ENCODE results near the gene RPL22L1. TPM values are rescaled to one million over a fixed set of nuclear protein-coding genes. Genes with fewer than 3 reads are reported as not detected.
"Not testable (repeated sequence)": the region's sequence is repeated elsewhere in the genome, so short reads cannot be mapped to it uniquely, and the experiment has no call there.

RPL22L1 gene
- total RNA-seq, 1 donor from 2014 or later: 36.1 TPM

DNA sequence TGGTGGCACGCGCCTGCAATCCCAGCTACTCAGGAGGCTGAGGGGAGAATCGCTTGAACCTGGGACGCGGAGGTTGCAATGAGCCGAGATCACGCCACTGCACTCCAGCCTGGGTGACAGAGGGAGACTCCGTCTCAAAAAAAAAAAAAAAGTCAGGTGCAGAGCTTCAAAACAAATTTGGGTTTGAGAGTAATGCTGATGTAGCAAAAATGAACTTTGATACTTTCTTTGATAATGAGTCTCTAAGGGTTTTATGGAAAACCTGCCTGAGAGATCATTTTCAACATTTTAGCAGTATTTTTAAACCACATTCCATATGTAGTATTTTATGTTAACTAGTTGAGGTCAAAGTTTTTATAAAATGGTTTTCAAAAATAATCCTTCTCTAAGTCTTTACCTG, 23.9 kb upstream of the RPL22L1 start:
- intact Hi-C loops (cut with DNase I): no loop called here
- no peak for DNase-seq (ENCODE audit: extremely low spot score in 2 of 2)
- Histone ChIP-seq H3K27me3 (no peaks in the 10 kb centered on the region), H3K4me3 (no peak overlapping the region), H3K36me3 (peaks cover 0 to 4% of the 10 kb centered on the region in 2 donors), H3K4me1 (no peaks in the 10 kb centered on the region), H3K27ac (no peak overlapping the region), H3K9me3 (no peaks in the 10 kb centered on the region)
- TF ChIP-seq POLR2A (IDR thresholded peaks at IDR 0.05) (no peak), POLR2AphosphoS5 (IDR thresholded peaks at IDR 0.05; ENCODE audit: insufficient read depth in 1 of 2, low read depth in 1 of 2) (no peak)
- TF ChIP-seq, protein P1, sequence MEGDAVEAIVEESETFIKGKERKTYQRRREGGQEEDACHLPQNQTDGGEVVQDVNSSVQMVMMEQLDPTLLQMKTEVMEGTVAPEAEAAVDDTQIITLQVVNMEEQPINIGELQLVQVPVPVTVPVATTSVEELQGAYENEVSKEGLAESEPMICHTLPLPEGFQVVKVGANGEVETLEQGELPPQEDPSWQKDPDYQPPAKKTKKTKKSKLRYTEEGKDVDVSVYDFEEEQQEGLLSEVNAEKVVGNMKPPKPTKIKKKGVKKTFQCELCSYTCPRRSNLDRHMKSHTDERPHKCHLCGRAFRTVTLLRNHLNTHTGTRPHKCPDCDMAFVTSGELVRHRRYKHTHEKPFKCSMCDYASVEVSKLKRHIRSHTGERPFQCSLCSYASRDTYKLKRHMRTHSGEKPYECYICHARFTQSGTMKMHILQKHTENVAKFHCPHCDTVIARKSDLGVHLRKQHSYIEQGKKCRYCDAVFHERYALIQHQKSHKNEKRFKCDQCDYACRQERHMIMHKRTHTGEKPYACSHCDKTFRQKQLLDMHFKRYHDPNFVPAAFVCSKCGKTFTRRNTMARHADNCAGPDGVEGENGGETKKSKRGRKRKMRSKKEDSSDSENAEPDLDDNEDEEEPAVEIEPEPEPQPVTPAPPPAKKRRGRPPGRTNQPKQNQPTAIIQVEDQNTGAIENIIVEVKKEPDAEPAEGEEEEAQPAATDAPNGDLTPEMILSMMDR (IDR thresholded peaks at IDR 0.05): no peak

DNA sequence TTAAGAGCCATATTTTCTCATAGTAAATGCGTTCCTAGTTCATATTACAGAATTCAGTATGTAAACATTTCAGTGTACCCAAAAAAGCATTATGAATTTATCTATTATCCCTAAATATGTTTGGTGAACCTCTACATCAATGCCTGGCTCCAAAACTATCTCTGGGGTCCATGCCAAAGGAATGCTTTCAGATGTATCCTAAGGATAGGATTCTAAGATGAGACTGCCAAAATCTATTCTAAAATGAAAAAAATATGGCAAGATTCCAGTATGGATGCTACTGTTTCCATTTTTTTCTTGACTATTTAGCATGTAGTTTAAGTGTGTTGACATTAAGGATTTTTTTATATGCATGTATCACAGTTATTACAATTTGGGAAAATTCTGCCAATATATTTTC, 19.6 kb upstream of the RPL22L1 start:
- Histone ChIP-seq H3K4me3 (no peak overlapping the region), H3K9me3 (no peaks in the 10 kb centered on the region), H3K36me3 (no peaks in the 10 kb centered on the region), H3K27me3 (no peaks in the 10 kb centered on the region), H3K27ac (no peak overlapping the region), H3K4me1 (no peaks in the 10 kb centered on the region)
- intact Hi-C loops (cut with DNase I): no loop called here
- TF ChIP-seq POLR2A (IDR thresholded peaks at IDR 0.05): no peak
- TF ChIP-seq POLR2AphosphoS5 (IDR thresholded peaks at IDR 0.05; ENCODE audit: insufficient read depth in 1 of 2, low read depth in 1 of 2): no peak
- TF ChIP-seq, protein P1 (IDR thresholded peaks at IDR 0.05): no peak
- DNase-seq (ENCODE audit: extremely low spot score in 2 of 2): no peak

DNA sequence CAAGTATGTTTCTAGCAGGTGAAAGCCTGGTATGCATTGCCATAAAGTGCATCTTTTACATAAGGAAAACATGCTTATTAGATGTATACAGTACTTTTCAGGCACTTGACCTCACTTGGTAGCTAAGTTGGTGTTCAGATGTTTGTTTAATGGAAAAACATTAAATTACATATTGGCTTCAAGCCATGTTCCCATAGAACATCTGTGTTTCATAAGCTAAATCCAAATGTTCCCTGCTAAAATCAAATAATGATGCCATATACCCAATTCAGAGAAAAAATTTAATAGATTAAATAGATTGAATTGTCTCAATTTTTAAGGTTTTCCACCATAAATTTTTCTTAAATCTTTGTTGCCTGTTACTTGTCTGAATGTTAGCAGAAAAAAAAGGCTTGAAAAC, 19.1 kb upstream of the RPL22L1 start:
- Histone ChIP-seq H3K36me3 (no peaks in the 10 kb centered on the region), H3K27me3 (no peaks in the 10 kb centered on the region), H3K4me3 (no peak overlapping the region), H3K9me3 (no peaks in the 10 kb centered on the region), H3K4me1 (no peaks in the 10 kb centered on the region), H3K27ac (no peak overlapping the region)
- TF ChIP-seq, protein P1 (IDR thresholded peaks at IDR 0.05): no peak
- TF ChIP-seq POLR2AphosphoS5 (IDR thresholded peaks at IDR 0.05; ENCODE audit: insufficient read depth in 1 of 2, low read depth in 1 of 2): no peak
- no peak for TF ChIP-seq POLR2A (IDR thresholded peaks at IDR 0.05)
- intact Hi-C loops (cut with DNase I): no loop called here
- no peak for DNase-seq (ENCODE audit: extremely low spot score in 2 of 2)

DNA sequence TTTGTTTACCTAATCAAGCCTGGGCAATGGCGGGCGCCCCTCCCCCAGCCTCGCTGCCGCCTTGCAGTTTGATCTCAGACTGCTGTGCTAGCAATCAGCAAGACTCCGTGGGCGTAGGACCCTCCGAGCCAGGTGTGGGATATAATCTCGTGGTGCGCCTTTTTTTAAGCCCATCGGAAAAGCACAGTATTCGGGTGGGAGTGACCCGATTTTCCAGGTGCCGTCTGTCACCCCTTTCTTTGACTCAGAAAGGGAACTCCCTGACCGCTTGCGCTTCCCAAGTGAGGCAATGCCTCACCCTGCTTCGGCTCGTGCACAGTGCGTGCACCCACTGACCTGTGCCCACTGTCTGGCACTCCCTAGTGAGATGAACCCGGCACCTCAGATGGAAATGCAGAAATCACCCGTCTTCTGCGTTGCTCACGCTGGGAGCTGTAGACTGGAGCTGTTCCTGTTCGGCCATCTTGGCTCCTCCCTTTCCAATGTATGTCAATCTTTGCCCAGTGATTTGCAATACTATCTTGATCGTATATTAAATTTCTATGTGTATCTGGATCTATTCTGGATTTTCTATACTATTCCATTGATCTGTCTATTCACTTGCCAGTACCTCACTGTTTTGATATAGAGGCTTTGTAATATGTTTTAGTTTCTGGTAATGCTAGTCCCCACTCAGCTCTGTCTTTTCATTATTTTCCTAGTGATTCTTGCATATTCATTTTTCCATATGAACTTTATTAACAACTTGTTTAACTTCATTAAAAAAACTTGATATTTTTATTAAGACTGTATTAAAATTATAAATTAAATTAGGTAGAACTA, 14.3 kb upstream of the RPL22L1 start:
- DNase-seq (ENCODE audit: extremely low spot score in 2 of 2); H3K9me3 ChIP-seq; H3K4me3 ChIP-seq; H3K36me3 ChIP-seq; intact Hi-C loops (cut with DNase I); H3K27ac ChIP-seq; H3K4me1 ChIP-seq; H3K27me3 ChIP-seq: not testable (repeated sequence)

DNA sequence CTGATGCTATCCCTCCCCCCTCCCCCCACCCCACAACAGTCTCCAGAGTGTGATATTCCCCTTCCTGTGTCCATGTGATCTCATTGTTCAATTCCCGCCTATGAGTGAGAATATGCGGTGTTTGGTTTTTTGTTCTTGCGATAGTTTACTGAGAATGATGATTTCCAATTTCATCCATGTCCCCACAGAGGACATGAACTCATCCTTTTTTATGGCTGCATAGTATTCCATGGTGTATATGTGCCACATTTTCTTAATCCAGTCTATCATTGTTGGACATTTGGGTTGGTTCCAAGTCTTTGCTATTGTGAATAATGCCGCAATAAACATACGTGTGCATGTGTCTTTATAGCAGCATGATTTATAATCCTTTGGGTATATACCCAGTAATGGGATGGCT, 8.7 kb upstream of the RPL22L1 start:
- intact Hi-C loops (cut with DNase I); H3K27ac ChIP-seq; H3K4me1 ChIP-seq; H3K27me3 ChIP-seq; DNase-seq (ENCODE audit: extremely low spot score in 2 of 2); H3K36me3 ChIP-seq; H3K9me3 ChIP-seq; H3K4me3 ChIP-seq: not testable (repeated sequence)

DNA sequence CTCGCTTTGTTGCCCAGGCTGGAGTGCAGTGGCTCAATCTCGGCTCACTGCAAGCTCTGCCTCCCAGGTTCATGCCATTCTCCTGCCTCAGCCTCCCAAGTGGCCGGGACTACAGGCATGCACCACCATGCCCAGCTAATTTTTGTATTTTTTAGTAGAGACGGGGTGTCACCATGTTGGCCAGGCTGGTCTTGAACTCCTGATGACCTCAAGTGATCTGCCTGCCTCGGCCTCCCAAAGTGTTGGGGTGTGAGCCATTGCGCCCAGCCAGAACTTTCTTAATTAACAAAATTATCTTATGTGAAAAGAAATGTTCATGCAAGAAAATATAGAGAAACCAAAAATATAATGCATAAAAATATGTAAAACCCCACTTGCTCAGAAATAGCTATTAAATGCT, 7.3 kb upstream of the RPL22L1 start:
- intact Hi-C loops (cut with DNase I); H3K27me3 ChIP-seq; H3K4me1 ChIP-seq; H3K4me3 ChIP-seq; DNase-seq (ENCODE audit: extremely low spot score in 2 of 2); H3K27ac ChIP-seq; H3K9me3 ChIP-seq; H3K36me3 ChIP-seq: not testable (repeated sequence)

All from vagina (tissue), 2 donors.